HG03060 (cell line): ENCODE data around the gene SYNPR.
A peak's percentile ranks its signal among the peaks of the same experiment; 100 is the strongest.

Experiments
- ATAC-seq: cut with Tn5 transposase; IDR thresholded peaks from one replicate; pipeline ENCODE4 v1.9.1; 2021; ENCODE audit warnings: low read depth, moderate number of reproducible peaks; ENCODE audit not compliant: unreplicated experiment

SYNPR gene

DNA sequence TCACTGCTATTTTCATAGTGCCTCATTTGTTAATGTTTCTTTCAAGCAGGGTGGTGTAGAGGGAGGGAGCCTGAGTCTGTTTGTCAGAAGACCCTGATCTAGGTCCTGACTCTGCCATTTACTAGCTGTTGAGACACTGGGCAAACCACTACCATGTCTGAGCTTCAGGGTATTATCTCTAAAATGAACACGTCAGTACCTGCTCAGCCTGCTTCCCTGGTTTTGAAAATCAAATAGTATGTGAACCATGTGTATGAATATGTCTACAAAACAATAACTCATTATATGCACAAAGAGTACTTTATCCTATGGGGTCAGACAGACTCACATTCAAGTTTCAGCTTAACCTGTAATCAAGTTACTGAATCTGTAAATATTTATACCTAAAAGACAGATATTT lies 25.1 kb downstream of the SYNPR start:
- no peak for ATAC-seq

GRCh38 chr3:63304421-63304820 lies 26.3 kb downstream of the SYNPR start:
- ATAC-seq, result no peak

GRCh38 chr3:63308072-63308471 lies 30.0 kb downstream of the SYNPR start:
- no peak for ATAC-seq

- ATAC-seq, result no peak
Measured at GRCh38 chr3:63309768-63310167, 31.7 kb downstream of the SYNPR start.

DNA sequence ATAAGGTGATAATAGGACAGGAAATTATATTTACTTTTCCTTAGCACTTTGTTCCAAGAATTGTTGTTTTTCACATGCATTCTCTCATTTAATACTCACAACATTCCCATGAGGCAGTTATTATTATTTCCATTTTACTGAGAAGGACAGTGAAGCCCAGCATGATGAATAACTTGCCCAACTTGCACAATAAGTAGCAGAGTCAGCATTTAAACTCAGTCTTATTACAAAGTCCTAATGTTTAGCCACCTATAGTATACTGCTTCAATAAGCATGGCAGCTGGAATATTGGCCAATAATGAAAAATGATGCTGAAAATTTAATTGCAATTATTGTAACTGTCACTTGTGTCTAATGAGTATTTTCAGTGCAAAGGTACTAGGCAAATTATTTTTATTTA lies 45.7 kb downstream of the SYNPR start:
- ATAC-seq, result no peak

DNA sequence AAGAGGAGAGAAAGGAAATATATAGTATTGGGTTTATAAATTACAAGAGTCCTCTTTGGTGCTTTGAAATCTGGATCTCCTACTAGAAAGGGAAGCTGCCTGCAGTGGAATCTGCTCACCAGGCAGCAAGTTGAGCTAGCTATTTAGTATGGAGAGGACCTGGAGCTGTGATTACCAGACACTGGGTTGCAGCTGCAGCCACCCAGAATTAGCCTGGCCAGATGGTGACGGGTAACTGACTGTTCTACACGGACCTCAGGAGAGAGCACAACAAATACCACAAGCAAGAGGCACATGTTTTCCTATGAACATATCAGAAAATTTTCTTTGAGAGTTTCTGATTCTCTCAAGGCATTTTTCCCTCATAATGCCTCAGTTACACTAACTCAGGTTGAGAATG lies 46.5 kb downstream of the SYNPR start:
- ATAC-seq, result no peak

- ATAC-seq, result no peak
Measured at GRCh38 chr3:63325386-63325785, 47.3 kb downstream of the SYNPR start.

GRCh38 chr3:63328365-63328764 lies 50.3 kb downstream of the SYNPR start:
- ATAC-seq, result no peak

DNA sequence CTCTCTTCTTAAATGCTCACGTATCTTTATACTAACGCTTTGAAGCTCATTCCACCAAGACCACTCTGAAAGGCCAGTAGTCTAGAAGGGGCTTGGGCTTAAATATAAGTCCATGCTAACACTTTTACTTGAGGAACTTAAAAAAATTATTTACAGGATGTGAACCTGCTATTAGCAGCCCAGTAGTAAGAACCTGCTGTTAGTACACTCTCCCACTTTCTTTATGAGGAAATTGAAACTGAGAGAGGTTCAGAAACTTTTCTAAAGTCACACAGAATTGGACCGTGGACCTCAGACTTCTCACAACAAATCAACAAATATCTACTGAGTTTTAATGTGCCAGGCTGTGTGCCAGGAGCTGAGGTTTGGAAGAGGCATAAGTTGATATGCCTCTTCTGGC lies 53.4 kb downstream of the SYNPR start:
- no peak for ATAC-seq

DNA sequence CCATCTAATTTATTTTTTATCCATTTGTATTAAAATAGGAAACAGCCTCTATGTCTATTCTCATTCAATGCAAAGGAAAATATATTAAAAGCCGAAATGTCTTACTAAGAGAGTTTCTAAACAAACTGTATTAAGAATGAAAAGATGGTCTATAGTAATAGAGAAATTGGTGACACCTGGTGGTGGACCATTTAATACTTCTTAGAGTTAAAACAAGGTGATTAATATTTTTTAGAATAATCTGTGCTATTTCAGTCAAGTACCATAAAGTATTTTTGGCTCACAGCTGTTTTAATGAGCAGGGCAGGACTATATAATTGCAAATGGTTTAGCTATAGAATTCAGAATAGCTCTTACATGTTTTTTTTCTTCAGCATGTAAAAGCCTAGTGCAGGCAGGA lies 55.7 kb downstream of the SYNPR start:
- ATAC-seq, result no peak

DNA sequence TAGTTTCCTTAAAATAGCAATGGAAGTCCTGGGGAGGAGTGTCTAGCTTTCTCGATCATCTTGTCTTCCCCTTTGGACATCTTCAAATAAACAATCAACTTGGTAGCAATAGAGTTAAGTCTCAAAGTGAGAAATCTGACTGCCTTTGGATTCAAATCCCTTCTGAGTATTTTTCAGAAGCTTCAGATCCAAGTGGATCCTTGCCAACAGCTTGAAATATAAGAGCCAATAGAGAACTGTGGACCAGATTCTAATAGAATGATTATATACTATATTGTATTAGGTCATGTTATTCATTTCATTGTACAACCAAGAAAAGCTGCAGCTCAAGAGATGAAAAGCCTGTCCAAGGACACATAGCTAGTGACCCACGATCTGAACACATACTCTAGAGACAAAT lies 60.2 kb downstream of the SYNPR start:
- no peak for ATAC-seq

GRCh38 chr3:63343674-63344073 lies 65.6 kb downstream of the SYNPR start:
- peak; percentile 49 for ATAC-seq

GRCh38 chr3:63344661-63345060 lies 66.6 kb downstream of the SYNPR start:
- ATAC-seq, result no peak

- peak; percentile 57 for ATAC-seq
Measured at GRCh38 chr3:63349583-63350573, 71.8 kb downstream of the SYNPR start.

DNA sequence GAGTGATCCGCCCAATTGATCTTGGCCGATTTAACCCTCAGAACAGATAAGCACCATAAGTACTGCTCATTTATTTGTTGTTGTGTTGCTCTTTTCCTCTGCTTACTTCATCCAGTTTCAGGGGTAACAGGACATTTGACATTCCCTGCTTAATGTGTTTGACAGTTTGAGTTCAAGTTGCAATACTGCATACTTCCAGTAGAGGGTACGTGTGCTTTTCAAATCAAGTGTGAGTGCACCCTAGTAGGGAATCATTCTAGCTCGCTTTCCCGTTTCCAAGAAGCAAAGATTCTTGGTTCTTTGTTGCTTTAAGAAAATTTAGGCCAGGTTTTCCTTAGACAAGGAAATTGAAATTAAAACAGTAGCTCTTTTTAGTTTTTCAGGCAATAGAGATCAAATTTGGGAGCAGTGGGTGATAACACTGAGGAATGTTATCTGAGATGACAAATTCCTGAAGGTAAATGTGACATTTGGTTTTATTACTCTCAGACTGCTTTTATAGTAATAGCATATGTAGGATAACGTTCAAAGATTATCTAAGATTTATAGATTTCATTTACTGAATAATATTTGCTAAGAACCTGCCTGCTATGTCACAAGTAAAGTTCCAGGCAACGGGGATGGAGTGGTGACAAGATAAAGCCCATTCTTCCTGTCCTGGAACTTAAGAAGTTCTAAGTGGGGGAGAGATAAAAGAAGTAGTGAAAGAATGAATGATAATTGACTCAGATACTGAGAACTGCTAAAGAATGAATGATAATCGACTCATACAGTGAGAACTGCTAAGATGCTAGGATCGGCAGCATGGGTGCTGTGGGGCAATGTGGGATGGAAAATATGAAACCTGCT lies 73.3 kb downstream of the SYNPR start:
- ATAC-seq, result no peak

DNA sequence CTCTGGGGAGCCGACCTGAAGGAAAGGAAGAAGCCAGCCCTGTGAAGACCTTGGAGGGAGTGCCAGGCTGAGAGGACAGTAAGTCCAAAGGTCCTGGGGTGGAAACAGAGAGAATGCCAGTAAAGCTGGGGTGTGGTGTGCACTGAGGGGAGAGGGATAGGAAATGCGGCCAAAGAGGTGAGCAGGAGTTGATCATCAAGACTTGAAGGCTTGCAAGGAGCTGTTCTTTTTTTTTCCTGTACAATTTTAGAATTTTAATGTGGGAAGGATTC lies 73.8 kb downstream of the SYNPR start:
- ATAC-seq, result no peak

DNA sequence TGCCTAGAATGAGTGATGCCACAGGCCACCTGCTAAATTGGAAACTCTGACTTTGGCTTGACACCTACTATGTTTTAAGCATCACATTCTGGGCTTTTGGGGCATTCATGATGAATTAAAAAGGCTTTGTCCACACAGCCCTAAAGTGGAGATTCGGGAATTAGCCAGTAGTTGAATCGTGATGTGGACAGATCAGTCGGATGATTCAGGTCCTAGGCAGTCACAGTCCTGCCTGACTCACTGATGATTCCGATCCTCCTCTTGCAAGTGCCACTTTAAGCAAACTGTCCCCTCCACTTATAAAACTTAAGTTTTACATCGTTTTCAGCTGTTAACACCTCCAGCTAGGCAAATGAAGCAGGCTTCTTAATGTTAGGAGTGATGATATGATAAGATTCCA lies 75.3 kb downstream of the SYNPR start:
- ATAC-seq, result no peak

DNA sequence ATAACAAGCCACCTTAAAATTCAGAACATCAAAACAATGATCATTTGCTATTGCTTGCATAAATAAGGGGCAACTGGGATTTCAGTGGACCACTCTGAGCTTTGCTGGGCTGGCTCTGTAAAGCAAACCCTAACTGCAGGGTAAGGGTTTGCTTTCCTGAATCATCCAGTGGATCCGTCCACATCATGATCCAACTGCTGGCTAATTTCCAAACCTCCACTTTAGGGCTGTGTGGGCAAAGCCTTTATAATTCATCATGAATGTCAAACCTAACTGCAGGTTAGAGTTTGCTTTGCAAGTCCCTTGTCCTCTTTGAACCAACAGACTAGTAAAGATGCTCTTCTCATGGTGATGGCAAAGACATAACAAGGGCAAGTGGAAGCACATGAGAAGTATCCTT lies 76.1 kb downstream of the SYNPR start:
- ATAC-seq, result no peak

DNA sequence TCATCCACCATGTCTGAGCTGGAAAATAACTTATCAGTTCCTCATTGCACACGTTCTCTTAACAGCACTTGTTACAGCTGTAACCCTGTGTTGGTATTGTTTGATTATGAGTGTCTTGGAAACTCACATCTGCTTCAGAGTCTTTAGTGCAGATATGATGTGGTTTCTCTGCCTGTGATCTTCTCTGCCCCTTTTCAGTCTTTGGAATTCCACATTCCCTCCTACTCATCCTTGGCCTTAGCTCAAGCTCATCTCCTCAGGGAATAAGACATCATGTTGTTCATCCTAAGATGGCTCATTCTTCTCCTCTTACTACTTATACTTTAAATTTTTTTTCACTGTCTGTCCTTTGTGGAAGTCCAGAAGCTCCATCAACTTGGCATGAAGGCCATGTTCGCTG lies 77.7 kb downstream of the SYNPR start:
- ATAC-seq, result no peak

GRCh38 chr3:63364495-63364894 lies 86.4 kb downstream of the SYNPR start:
- ATAC-seq, result no peak

DNA sequence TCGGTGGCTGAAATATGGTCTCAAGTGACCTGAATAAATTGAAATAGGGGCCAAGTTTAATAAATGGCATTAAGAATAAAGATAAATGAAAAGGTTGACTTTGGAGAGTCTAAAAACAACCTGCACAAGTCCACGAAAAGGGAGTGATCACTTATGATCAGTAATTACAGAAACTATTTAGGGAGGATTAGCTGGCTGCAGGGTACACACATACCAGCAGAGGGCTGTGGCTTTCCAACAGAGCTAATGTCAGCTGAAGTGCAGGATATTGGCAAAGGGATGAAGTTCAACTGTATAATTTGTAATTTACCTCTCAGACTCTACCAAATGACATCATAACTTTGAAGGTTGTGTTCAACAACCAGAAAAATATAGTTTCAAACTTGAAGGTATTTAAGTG lies 86.8 kb downstream of the SYNPR start:
- ATAC-seq, result no peak

DNA sequence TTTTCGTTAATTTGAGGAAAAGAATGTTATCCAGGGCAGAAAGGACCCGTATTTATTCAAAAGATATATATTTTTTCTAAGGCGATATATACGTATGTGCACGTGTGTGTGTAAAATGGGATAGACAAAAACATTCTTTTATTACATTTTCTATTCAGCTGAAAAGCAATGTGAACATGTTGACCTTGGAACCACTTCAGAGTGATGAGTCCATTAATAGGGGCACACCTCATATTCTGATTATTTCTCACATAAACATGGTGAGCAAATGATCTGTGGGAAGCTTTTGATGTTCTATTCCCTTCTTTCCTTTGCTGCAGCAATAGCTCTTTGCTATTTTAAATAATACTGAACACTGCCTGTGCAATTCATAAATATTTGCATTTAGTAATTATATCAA lies 87.6 kb downstream of the SYNPR start:
- ATAC-seq, result no peak
